LNCAP (cell line): ENCODE data around the gene OR52E2.

Experiments used
- CTCF ChIP-seq: fragments of 450-650 bp; IDR thresholded peaks from 2 replicates; pipeline ENCODE4 v1.5.1; 2017; ENCODE audit warnings: mild to moderate bottlenecking

Gene OR52E2

DNA sequence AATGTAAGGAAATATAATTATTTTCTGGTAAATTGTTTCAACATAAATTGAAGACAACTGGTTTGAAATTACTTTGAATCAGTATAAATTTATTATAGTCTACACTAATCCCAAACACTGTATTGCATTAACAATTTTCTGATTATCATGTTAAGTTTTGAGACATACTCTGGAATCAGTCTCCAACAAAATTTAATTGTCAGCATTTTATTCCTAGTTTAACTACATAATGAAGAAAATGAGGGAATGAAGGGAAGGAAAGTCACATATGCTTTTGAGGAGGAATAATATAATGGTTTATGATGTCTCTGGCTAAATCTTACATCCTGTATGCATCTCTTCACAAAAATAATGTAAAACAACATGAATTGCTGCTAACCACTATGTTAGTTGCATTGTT, 24.2 kb upstream of the OR52E2 start:
- no peak for TF ChIP-seq CTCF

- no peak for TF ChIP-seq CTCF
Measured at GRCh38 chr11:5081405-5081804, 22.0 kb upstream of the OR52E2 start.

GRCh38 chr11:5071799-5072198, 12.4 kb upstream of the OR52E2 start:
- TF ChIP-seq CTCF, result no peak

DNA sequence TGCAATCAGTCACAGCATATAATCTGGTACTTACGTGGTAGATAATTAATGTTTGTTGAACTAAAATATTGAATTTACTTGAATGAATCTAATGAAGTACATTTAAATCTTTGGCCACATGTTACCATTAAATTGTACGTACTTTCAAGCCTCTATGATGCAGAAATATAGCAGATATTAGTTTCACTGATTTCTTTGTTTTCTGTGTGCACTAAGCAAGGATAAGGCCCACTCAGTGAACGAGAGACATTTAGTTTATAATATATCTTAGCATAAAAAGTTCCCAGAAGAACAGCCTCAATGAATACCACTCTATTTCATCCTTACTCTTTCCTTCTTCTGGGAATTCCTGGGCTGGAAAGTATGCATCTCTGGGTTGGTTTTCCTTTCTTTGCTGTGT, 9.8 kb upstream of the OR52E2 start, which contains the start of gene OR52E1:
OR52E1 (plus strand) TSS at position 301 of the 400 bp plus-strand sequence.
- no peak for TF ChIP-seq CTCF

- no peak for TF ChIP-seq CTCF
Measured at GRCh38 chr11:5065027-5065426, 5.6 kb upstream of the OR52E2 start.

- TF ChIP-seq CTCF, result no peak
Measured at GRCh38 chr11:5046754-5047330, 12.6 kb downstream of the OR52E2 start.

- TF ChIP-seq CTCF, result no peak
Measured at GRCh38 chr11:5046226-5046625, 13.2 kb downstream of the OR52E2 start, which contains the start of gene OR52J3. Gene OR52J3, plus strand, starts transcription at chr11:5046526. Its CDS starts 0 bp downstream, at chr11:5046526.

- TF ChIP-seq CTCF, result no peak
Measured at GRCh38 chr11:5043380-5043779, 16.0 kb downstream of the OR52E2 start.
